Hepatocyte (in vitro differentiated cells): ENCODE data around the gene MRGPRE. TPM values are rescaled to one million over a fixed set of nuclear protein-coding genes. Genes with fewer than 3 reads are reported as not detected.

Experiments
- DNase-seq: peaks from one replicate; pipeline ENCODE4 v3.0.0-alpha.2; 2016; ENCODE audit warnings: low spot score
- H2AFZ ChIP-seq: fragments of 200-600 bp; sonication (generic); 2 replicates; pipeline ENCODE4 v1.6.0; 2016; ENCODE audit warnings: antibody characterized with exemption, mild to moderate bottlenecking
- H3K27ac ChIP-seq: fragments of 200-600 bp; sonication (generic); 2 replicates; pipeline ENCODE4 v1.5.1; 2016; ENCODE audit warnings: mild to moderate bottlenecking
- H3K27me3 ChIP-seq: fragments of 200-600 bp; sonication (generic); 2 replicates; pipeline ENCODE4 v1.6.1; 2016
- H3K36me3 ChIP-seq: fragments of 200-600 bp; sonication (generic); replicated peaks from 2 replicates; pipeline ENCODE4 v1.5.1; 2016; ENCODE audit warnings: low read depth; ENCODE audit not compliant: insufficient read depth
- H3K4me1 ChIP-seq: fragments of 200-600 bp; sonication (generic); 2 replicates; pipeline ENCODE4 v1.5.1; 2016; ENCODE audit warnings: mild to moderate bottlenecking, moderate library complexity; ENCODE audit not compliant: insufficient read depth
- H3K4me2 ChIP-seq: fragments of 200-600 bp; sonication (generic); 2 replicates; pipeline ENCODE4 v1.6.0; 2016
- H3K4me3 ChIP-seq: fragments of 200-600 bp; sonication (generic); 2 replicates; pipeline ENCODE4 v1.5.1; 2016; ENCODE audit warnings: mild to moderate bottlenecking
- H3K79me2 ChIP-seq: fragments of 200-600 bp; sonication (generic); 2 replicates; pipeline ENCODE4 v1.6.0; 2017; ENCODE audit warnings: mild to moderate bottlenecking
- H3K9me2 ChIP-seq: fragments of 200-600 bp; sonication (generic); replicated peaks from 2 replicates; pipeline ENCODE4 v1.6.0; 2017; ENCODE audit warnings: mild to moderate bottlenecking; ENCODE audit not compliant: insufficient read depth
- H3K9me3 ChIP-seq: fragments of 200-600 bp; sonication (generic); 2 replicates; pipeline ENCODE4 v1.5.1; 2016; ENCODE audit warnings: low read depth, mild to moderate bottlenecking
- H4K20me1 ChIP-seq: fragments of 200-600 bp; sonication (generic); 2 replicates; pipeline ENCODE4 v1.6.0; 2016; ENCODE audit warnings: mild to moderate bottlenecking; ENCODE audit not compliant: insufficient read depth, poor library complexity, severe bottlenecking
- CTCF ChIP-seq: fragments of 200-600 bp; sonication (generic); IDR thresholded peaks from 2 replicates; pipeline ENCODE4 v1.5.1; 2016; ENCODE audit warnings: antibody characterized with exemption, mild to moderate bottlenecking; ENCODE audit not compliant: poor library complexity
- EZH2 ChIP-seq: fragments of 200-600 bp; sonication (generic); IDR thresholded peaks from 2 replicates; pipeline ENCODE4 v1.6.1; 2016; ENCODE audit warnings: antibody characterized with exemption, mild to moderate bottlenecking, borderline replicate concordance
- EZH2phosphoT487 ChIP-seq: fragments of 200-600 bp; sonication (generic); IDR thresholded peaks from one replicate; pipeline ENCODE4 v1.6.1; 2018; ENCODE audit warnings: antibody characterized with exemption, mild to moderate bottlenecking, low read depth, moderate library complexity; ENCODE audit not compliant: unreplicated experiment, severe bottlenecking
- WGBS: methylation state at CpG from one replicate; pipeline ENCODE4 v1.1.6; 2016; ENCODE audit warnings: low lambda C conversion rate; ENCODE audit errors: missing lambda C conversion rate; 5-methylcytosine and 5-hydroxymethylcytosine counted together
- polyA plus RNA-seq: library from polyadenylated mRNA; unstranded; fragments of >200 nt; fragmentation: Nextera tagmentation; extraction: Ambion mirVana; gene quantifications from 2 replicates; pipeline ENCODE4 v1.2.1, GENCODE V29; 2016
- total RNA-seq: library from RNA; depleted of rRNA; stranded (reverse); fragments of >200 nt; gene quantifications from 2 replicates; pipeline ENCODE4 v1.2.3, GENCODE V29; 2014

MRGPRE gene
- total and polyA plus RNA-seq, 2 experiments from 2014 or later: not detected

- peaks cover 50% of the 10 kb centered on the region for H3K27me3 ChIP-seq
- H3K9me3 ChIP-seq: no peaks in the 10 kb centered on the region
- no peak overlapping the region for H2AFZ ChIP-seq
- no peaks in the 10 kb centered on the region for H3K79me2 ChIP-seq
- H3K27ac ChIP-seq: no peak overlapping the region
- TF ChIP-seq EZH2 (no peak), EZH2phosphoT487 (no peak)
- H3K36me3 ChIP-seq: no peaks in the 10 kb centered on the region
- H3K4me2 ChIP-seq: no peak overlapping the region
- WGBS: 71% methylated on average over 9 of the region's 12 CpGs
- H4K20me1 ChIP-seq: no peaks in the 10 kb centered on the region
- H3K4me3 ChIP-seq: no peak overlapping the region
- DNase-seq: no peak
- H3K4me1 ChIP-seq: no peaks in the 10 kb centered on the region
- H3K9me2 ChIP-seq: no peaks in the 10 kb centered on the region
Measured at GRCh38 chr11:3200388-3201111, 31.7 kb downstream of the MRGPRE start.

- Histone ChIP-seq H3K27me3 (peaks cover 41% of the 10 kb centered on the region), H3K36me3 (no peaks in the 10 kb centered on the region), H4K20me1 (no peaks in the 10 kb centered on the region), H3K79me2 (no peaks in the 10 kb centered on the region), H3K9me2 (no peaks in the 10 kb centered on the region), H3K27ac (no peak overlapping the region), H3K4me3 (no peak overlapping the region), H2AFZ (no peak overlapping the region), H3K4me1 (no peaks in the 10 kb centered on the region), H3K4me2 (no peak overlapping the region), H3K9me3 (no peaks in the 10 kb centered on the region)
- no peak for TF ChIP-seq CTCF
- TF ChIP-seq EZH2phosphoT487: no peak
- no peak for TF ChIP-seq EZH2
- WGBS: 82% methylated on average over 19 of the region's 19 CpGs
- no peak for DNase-seq
Measured at GRCh38 chr11:3199537-3200295, 32.5 kb downstream of the MRGPRE start.

GRCh38 chr11:3198815-3199214, 33.4 kb downstream of the MRGPRE start:
- DNase-seq: no peak
- Histone ChIP-seq H3K4me2 (no peak overlapping the region), H3K4me1 (no peaks in the 10 kb centered on the region), H3K9me3 (no peaks in the 10 kb centered on the region), H4K20me1 (no peaks in the 10 kb centered on the region), H2AFZ (no peak overlapping the region), H3K79me2 (no peaks in the 10 kb centered on the region), H3K27me3 (peaks cover 32% of the 10 kb centered on the region), H3K9me2 (no peaks in the 10 kb centered on the region), H3K4me3 (no peak overlapping the region), H3K36me3 (no peaks in the 10 kb centered on the region), H3K27ac (no peak overlapping the region)
- TF ChIP-seq EZH2 (no peak), EZH2phosphoT487 (no peak), CTCF (no peak)
- 87% methylated on average over 14 of the region's 15 CpGs for WGBS
